Mesenteric fat pad (tissue), 1 donor: ENCODE results near the gene CABLES2. TPM values are rescaled to one million over a fixed set of nuclear protein-coding genes. Genes with fewer than 3 reads are reported as not detected.

ENCODE experiments used
- DNase-seq: peaks from one replicate; pipeline ENCODE4 v3.0.0-alpha.2; 2020; ENCODE audit warnings: low spot score
- total RNA-seq: library from RNA; stranded (reverse); fragmentation: NEBNext Ultra II Directional; extraction: Animal tissue kit (Norgen Biotek cat#: 25700); gene quantifications from one replicate; pipeline ENCODE4 v1.2.1, GENCODE V29; 2021
- donor health status: DM: yes; HTN: yes; CAD: no.

Gene CABLES2
- total RNA-seq, 1 donor from 2014 or later = 2.3 TPM

DNA sequence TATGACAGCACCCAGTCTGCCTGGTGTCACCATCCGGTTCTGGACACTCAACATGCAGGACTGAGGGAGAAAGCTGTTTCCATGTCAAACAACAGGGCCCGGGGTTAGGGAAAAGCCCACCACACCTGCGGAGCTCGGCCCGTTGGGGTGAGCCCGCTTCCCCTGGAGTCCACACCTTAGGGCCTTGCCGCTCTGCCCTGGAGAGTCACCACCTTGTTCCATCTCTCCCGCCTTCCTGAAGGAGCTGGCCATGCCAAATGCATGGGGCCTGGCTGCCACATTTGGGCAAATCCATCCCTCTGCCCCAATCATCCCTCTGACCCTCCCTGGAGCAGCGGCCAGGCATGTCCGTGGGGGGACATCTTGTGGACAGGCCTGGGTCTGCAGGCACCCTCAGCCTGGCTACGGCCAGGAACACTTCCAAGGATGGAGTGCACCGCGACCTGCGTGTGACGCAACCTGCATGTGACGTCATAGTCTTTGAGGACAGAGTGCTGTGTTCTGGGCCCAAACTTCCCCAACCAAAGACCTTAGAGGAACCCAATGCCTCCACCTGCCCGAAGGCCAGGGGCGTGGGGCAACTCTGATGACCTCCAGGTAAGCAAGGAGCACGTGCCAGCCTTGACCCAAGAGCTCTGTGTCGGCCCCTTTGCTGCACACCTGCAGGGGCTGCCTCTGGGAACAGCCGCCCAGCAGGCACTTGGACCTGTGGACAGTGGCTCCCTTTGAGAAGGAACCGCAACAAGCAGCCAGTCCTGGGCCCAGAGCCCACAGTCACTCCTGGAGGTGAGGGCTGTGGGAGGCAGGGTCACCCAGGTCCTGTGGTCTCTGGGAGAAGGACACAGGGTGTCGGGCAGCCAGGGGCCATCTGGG lies 1.7 kb downstream of the CABLES2 start:
- no peak for DNase-seq

DNA sequence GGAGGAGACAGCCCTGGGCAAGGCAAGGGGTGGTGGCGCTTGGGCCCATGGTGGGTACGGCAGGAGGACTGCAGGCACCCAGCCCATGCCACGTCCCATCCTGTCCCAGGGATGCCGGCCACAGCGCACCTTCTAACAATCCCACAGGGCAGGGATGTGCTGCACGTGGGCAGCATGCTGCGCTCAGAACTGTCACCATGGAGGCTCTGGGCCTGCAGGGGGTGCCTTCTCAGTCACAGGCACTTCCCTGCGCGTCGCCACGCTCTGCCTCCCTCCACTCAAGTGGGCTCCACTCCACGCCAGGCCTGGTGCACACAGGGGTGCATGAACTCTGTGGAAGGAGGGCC lies 2.4 kb downstream of the CABLES2 start:
- DNase-seq = no peak

DNA sequence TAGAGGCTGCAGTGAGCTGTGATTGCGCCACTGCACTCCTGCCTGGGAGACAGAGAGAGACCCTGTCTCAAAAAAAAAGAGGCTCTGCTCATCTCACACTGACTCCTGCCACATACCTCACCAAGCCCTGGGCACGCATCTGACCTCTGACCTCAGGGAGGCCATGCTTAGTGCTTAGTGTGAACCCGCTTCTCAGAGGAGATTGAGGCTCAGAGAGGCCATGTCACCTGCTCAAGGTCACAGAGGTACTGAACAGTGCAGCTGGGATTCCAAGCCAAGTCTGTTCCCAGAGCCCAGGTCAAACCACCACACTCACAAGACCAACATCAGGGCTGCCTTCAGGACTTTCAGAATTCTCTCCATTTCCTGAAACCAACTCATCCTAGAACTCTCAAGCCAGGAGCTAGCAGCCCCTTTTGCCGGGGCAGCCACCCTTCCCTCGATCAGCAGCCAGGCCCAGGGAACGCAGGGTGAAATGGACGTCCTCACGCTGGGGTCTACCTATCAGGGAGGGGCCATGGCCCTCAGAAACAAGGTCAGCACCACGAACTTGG lies 2.9 kb downstream of the CABLES2 start:
- DNase-seq = no peak

DNA sequence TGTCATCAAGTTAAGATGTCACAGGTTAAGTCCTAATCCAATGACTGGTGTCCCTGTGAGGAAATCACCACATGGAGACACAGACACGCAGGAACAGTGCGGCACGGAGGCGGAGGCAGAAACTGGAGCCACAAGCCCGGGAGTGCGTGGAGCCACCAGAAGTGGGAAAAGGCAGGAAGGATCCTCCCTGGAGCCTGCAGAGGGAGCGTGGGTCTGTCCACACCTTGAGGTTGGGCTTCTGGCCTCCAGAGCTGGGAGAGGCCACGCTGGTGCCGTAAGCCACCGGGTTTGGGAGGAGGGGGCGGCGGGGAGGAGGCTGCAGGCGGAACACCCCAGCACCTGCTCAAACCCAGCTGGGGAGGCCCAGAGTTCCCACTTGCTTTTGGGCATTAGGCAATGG lies 3.8 kb downstream of the CABLES2 start:
- DNase-seq = no peak

DNA sequence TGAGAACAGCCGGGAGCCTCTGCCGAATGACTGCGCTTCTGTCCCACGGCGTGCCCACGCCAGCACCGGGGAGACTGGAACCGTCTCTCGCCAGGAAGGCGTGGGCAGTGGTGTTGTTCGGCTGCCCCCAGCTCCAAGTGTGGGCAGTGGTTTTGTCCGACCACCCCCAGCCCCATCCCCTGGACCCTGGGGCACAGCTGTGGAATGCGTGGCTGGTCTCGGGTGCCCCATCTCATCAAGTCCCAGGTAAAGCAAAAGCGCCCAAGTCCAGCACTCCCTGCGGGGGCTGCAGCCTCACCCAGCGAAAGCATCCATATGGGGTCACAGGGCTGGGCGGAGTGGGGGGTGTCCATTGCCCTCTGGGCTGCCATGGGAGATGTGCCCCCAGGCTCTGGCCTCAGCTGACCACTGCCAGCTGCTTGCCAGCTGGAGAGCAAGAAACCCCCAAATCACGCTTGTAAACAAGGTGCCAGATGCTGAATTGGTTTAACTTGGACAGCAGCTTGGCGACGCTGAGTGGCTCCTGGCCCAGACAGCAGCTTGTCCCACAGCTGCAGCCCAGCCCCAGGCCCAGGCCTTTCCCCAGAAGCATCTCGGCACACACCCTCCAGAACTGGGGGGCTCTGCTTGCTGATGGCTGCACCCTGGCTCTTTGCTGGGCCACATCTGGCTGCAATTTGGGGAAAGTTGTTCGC lies 4.5 kb downstream of the CABLES2 start:
- DNase-seq = no peak

DNA sequence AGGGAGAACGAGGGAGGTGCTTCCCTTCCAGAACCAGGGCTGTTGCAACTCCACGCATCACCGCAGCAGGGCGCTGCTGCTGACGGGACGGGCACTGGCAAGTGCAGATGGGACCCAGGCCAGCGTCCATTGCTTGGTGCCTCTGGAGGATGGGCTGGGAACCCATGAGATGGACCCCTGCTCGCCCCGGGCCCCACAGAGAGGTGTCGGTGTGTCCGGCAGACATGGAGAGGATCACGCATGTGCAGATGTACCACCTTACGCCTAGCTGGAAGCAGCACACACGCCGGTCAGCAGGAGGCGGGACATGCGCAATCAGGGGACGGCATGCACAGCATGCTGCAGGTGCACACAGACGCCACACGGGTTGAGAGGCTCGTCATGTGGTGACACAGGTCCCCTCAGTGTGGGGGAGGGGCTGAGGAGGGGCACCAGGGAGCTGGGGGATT lies 5.7 kb downstream of the CABLES2 start:
- no peak for DNase-seq

GRCh38 chr20:62400541-62400940 lies 6.5 kb downstream of the CABLES2 start:
- no peak for DNase-seq

DNA sequence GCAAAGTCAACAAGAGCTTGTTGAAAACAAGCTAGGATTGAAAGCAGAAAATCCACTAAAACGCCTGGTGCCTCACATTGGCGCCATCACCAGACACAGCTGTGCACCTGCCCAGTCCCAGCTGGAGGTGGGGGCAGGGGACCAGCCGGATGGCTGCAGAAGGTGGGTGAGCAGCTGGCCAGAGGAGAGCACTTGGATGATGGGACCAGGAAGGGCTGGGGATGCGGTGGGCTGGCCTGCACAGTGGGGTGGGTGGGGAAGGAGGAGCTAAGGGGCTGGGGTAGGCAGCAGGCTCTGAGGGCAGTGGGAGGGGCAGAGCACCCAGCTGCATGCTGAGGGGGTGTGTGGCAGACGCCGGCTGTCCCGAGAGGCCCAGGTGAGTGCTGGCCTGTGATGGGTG lies 7.1 kb downstream of the CABLES2 start:
- DNase-seq = no peak

GRCh38 chr20:62398120-62398821 lies 8.8 kb downstream of the CABLES2 start:
- DNase-seq = no peak

- no peak for DNase-seq
These were observed 10.5 kb downstream of the CABLES2 start for GRCh38 chr20:62396367-62397239.

GRCh38 chr20:62395311-62396242 lies 11.5 kb downstream of the CABLES2 start:
- DNase-seq = no peak

DNA sequence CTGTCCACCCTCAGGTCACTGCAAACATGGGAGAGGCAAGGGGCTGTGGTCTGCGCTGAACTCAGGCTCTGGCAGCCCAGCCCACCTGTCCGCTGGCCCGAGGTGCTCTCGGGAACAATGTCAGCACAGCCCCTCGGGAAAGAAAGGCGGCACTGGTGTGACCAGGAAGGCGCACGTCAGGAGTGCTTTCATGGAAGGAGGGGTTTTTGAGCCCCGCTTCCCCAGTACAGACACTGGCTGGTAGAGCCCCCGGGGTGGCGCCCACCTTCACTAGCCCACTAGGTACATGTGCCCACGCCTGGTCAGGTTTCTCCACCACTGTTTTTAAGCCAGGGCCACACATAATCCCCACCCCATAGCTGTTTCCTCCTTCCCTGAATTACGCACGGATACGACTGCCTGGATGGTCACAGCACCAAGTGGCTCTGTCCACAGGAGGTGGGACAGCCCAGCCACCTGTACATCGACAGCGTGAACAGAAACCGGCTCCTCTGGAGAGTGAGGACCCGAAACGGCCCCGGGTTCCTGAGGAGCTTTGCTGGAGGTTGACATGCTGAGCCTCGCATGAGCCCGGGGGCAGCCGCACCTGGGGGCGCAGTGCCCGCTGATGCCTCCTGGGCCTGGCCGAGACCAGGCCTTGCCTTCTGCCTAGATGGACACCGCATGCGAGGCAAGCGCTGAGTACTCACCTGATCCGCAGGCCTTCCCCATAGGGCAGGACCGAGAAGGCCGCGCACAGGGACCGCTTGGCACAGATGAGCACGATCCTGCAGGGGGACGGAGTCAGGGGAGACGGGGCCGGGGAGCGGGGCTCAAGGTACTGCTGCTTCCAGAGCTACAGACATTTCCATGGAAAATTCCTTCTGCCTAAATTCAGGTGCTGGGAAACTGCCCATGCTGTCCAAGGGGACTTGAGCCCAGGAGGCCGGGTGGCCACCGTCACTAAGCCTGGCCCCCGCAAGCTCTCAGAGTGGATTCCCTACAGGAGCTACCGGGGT lies 12.5 kb downstream of the CABLES2 start:
- DNase-seq = no peak

- no peak for DNase-seq
These were observed 13.3 kb downstream of the CABLES2 start for GRCh38 chr20:62393830-62394229.

- no peak for DNase-seq
These were observed 13.8 kb downstream of the CABLES2 start for GRCh38 chr20:62393335-62393665.

DNA sequence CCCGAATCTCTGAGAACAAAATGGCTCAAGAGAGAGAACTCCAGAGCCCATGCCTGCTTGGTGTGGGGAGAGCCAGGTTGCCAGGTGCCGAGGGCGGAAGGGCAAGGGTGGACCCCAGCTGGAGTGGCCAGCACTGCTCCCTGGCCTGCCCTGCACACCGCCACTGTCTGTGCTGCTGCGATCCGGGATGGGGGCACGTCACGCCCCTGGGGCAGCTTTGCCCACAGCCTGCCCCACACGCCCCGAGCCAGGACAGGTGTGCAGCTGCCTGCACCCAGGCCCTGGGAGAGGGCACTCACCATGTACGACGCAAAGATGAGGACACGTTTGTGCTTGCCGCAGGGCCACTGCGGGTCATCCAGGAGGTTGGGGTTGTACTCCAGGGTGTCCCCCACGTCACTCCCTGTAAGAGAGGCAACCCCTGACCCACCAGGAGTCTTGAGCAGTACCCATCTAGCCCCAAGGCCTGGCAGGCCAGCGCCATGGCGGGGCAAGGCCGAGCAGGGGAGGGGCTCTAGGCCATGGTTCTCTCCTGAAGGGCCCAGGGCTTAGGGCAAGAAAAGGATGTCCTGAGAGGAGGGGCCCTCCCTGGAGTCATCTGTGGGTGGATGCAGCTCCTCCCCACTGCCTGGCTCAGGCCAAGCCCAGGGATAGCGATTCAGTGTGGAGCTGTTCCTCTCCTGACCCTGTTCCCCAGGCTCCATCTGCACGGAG lies 14.3 kb downstream of the CABLES2 start:
- no peak for DNase-seq

DNA sequence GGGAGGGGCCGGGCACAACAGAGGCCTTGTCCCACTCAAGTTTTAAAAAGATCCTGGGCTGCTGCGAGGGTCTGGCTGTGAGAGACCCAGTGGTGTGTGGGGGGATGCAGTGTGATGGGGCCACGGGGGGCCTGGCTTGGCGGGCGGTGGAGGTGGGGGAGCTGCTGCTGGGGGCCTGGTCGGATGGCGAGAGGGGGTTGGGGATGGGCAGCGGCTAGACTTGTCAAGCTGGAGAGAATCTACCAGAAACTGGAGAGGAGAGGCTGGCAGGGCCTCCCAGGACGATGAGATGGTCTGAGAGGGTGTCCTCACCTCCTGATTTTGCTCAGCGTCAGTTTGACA lies 15.0 kb downstream of the CABLES2 start:
- DNase-seq = no peak

DNA sequence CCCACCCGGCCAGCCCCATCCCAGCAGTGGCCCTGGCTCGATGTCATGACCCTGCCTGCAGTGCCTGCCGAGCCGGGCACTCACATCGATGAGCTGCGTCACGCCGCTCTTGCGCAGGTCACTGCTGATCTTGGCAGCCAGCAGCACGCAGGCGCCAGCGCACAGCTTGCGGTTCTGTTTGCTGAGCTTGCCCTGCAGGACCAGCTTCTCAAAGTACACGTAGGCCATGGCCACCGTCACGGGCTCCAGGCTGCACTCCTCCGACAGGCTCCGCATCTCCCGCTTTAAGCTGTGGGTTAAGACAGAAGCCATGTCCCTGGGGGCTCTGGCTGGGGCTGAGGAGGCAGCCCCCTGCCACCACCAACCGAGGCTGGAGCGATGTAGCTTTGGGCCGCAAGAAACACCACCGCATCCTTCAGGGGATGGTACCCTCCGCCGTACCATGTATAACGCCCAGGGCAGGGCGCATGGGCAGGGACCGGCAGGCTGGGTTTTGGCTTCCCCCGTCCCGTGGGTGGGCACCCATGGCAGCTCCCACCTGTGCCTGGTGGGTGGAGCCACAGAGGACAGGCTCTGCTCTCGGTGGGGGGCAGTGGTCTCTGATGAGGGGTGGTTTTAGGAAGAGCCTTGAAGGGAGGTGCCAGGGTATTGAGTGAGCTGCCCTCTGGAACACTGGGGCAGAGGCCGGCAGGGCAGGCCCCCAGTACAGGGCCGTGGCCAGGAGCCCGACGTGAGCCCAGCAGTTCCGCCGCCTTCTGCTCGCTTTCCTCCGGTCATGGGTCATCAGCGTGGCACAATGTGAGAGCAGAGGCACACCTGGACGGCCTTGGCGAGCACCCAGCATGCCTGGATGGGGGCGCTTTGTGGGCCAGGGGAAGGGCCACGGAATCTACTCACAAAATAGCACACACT lies 15.7 kb downstream of the CABLES2 start:
- no peak for DNase-seq
